Trophoblast cell (in vitro differentiated cells and primary cell): ENCODE data around the gene SLC22A1.

Experiments
- DNase-seq, 2 donors: peaks; one replicate each; pipeline ENCODE4 v3.0.0-alpha.2; 2016
- H2AFZ ChIP-seq: 2 replicates; pipeline ENCODE4 v1.6.1; 2013; ENCODE audit warnings: low read length, moderate library complexity, mild to moderate bottlenecking; ENCODE audit not compliant: insufficient read depth, poor library complexity
- H2AK5ac ChIP-seq: 2 replicates; pipeline ENCODE4 v1.6.1; 2013; ENCODE audit warnings: mild to moderate bottlenecking, low read length
- H2BK120ac ChIP-seq: 2 replicates; pipeline ENCODE4 v1.6.1; 2013; ENCODE audit warnings: low read length, mild to moderate bottlenecking, moderate library complexity; ENCODE audit not compliant: insufficient read depth, poor library complexity
- H2BK12ac ChIP-seq: 2 replicates; pipeline ENCODE4 v1.6.1; 2013; ENCODE audit warnings: mild to moderate bottlenecking, low read length, moderate library complexity
- H2BK5ac ChIP-seq: 2 replicates; pipeline ENCODE4 v1.6.1; 2013; ENCODE audit warnings: low read length, low read depth, moderate library complexity, mild to moderate bottlenecking; ENCODE audit not compliant: poor library complexity
- H3K14ac ChIP-seq: 2 replicates; pipeline ENCODE4 v1.6.1; 2013; ENCODE audit warnings: mild to moderate bottlenecking, low read length
- H3K18ac ChIP-seq: 2 replicates; pipeline ENCODE4 v1.6.1; 2013; ENCODE audit warnings: mild to moderate bottlenecking, low read length
- H3K23ac ChIP-seq: 2 replicates; pipeline ENCODE4 v1.6.1; 2013; ENCODE audit warnings: low read length
- H3K27ac ChIP-seq: 2 replicates; pipeline ENCODE4 v1.5.1; 2013; ENCODE audit warnings: low read depth, mild to moderate bottlenecking, inconsistent platforms, low read length, moderate library complexity
- H3K27me3 ChIP-seq: 2 replicates; pipeline ENCODE4 v1.6.1; 2013; ENCODE audit warnings: inconsistent platforms, mild to moderate bottlenecking, low read length, moderate library complexity; ENCODE audit not compliant: insufficient read depth
- H3K36me3 ChIP-seq, 2 experiments: 1 replicate in 1 of 2; 2 replicates in 1 of 2; pipeline ENCODE4 v1.6.1; 2013; ENCODE audit warnings: low read length in 2 of 2, mild to moderate bottlenecking in 2 of 2, moderate library complexity in 1 of 2; ENCODE audit not compliant: insufficient read depth in 2 of 2, control insufficient read depth in 1 of 2
- H3K4ac ChIP-seq: 2 replicates; pipeline ENCODE4 v1.6.1; 2013; ENCODE audit warnings: low read depth, mild to moderate bottlenecking, low read length, moderate library complexity
- H3K4me1 ChIP-seq, 2 experiments: 1 replicate in 1 of 2; 2 replicates in 1 of 2; pipeline ENCODE4 v1.6.1; 2013; ENCODE audit warnings: low read length in 2 of 2, mild to moderate bottlenecking in 2 of 2, moderate library complexity in 1 of 2; ENCODE audit not compliant: insufficient read depth in 2 of 2, control insufficient read depth in 1 of 2
- H3K4me2 ChIP-seq: 2 replicates; pipeline ENCODE4 v1.6.1; 2013; ENCODE audit warnings: inconsistent platforms, mild to moderate bottlenecking, low read length, moderate library complexity
- H3K4me3 ChIP-seq: 2 replicates; pipeline ENCODE4 v1.5.1; 2013; ENCODE audit warnings: mild to moderate bottlenecking, low read depth, low read length, inconsistent platforms
- H3K79me1 ChIP-seq: one replicate; pipeline ENCODE4 v1.6.1; 2013; ENCODE audit warnings: low read length
- H3K79me2 ChIP-seq: 2 replicates; pipeline ENCODE4 v1.6.1; 2013; ENCODE audit warnings: low read length, mild to moderate bottlenecking; ENCODE audit not compliant: control insufficient read depth, insufficient read depth, poor library complexity
- H3K9ac ChIP-seq: 2 replicates; pipeline ENCODE4 v1.6.1; 2013; ENCODE audit warnings: mild to moderate bottlenecking, low read length
- H3K9me3 ChIP-seq: 2 replicates; pipeline ENCODE4 v1.6.1; 2013; ENCODE audit warnings: low read depth, mild to moderate bottlenecking, control low read depth, inconsistent platforms, low read length; ENCODE audit not compliant: insufficient read depth
- H4K12ac ChIP-seq: 2 replicates; pipeline ENCODE4 v1.6.1; 2013; ENCODE audit warnings: low read depth, mild to moderate bottlenecking, low read length, moderate library complexity
- H4K8ac ChIP-seq: 2 replicates; pipeline ENCODE4 v1.6.1; 2013; ENCODE audit warnings: low read depth, mild to moderate bottlenecking, low read length, moderate library complexity
- H4K91ac ChIP-seq: one replicate; pipeline ENCODE4 v1.6.1; 2013; ENCODE audit warnings: low read depth, mild to moderate bottlenecking, low read length, moderate library complexity
- WGBS: extraction: QIAGEN DNeasy Blood & Tissue Kit; methylation state at CpG from one replicate; pipeline ENCODE4 v1.1.7; 2013; ENCODE audit warnings: missing lambda C conversion rate; ENCODE audit not compliant: insufficient read length, insufficient coverage; ENCODE audit errors: extremely low coverage; 5-methylcytosine and 5-hydroxymethylcytosine counted together

SLC22A1 gene

GRCh38 chr6:160160450-160160849, 38.8 kb downstream of the SLC22A1 start:
- H3K4me1 ChIP-seq: no peaks in the 10 kb centered on the region
- DNase-seq: no peak
- H4K91ac ChIP-seq: no peak overlapping the region
- no peaks in the 10 kb centered on the region for H3K27me3 ChIP-seq
- H2BK5ac ChIP-seq: no peak overlapping the region
- H2AFZ ChIP-seq: no peak overlapping the region
- H3K36me3 ChIP-seq: no peaks in the 10 kb centered on the region
- H3K4me2 ChIP-seq: no peak overlapping the region
- H3K9me3 ChIP-seq: no peaks in the 10 kb centered on the region
- H2AK5ac ChIP-seq: no peak overlapping the region
- H3K9ac ChIP-seq: no peak overlapping the region
- H2BK12ac ChIP-seq: no peak overlapping the region
- H3K79me1 ChIP-seq: no peaks in the 10 kb centered on the region
- H3K4ac ChIP-seq: no peak overlapping the region
- H3K18ac ChIP-seq: no peak overlapping the region
- H3K23ac ChIP-seq: no peak overlapping the region
- no peak overlapping the region for H4K12ac ChIP-seq
- H3K14ac ChIP-seq: no peak overlapping the region
- WGBS: no CpG with 5 or more reads among the region's 6 CpGs
- no peak overlapping the region for H4K8ac ChIP-seq
- no peak overlapping the region for H2BK120ac ChIP-seq
- H3K4me3 ChIP-seq: no peak overlapping the region
- H3K79me2 ChIP-seq: no peaks in the 10 kb centered on the region
- no peak overlapping the region for H3K27ac ChIP-seq

- Histone ChIP-seq H3K36me3 (no peaks in the 10 kb centered on the region), H4K91ac (no peak overlapping the region), H3K27ac (no peak overlapping the region), H3K9me3 (no peaks in the 10 kb centered on the region), H3K27me3 (no peaks in the 10 kb centered on the region), H3K79me2 (no peaks in the 10 kb centered on the region), H3K14ac (no peak overlapping the region), H3K4me3 (no peak overlapping the region), H3K4me2 (no peak overlapping the region), H2AFZ (no peak overlapping the region), H3K4ac (no peak overlapping the region), H3K79me1 (no peaks in the 10 kb centered on the region), H4K8ac (no peak overlapping the region), H2BK5ac (no peak overlapping the region), H2BK120ac (no peak overlapping the region), H3K4me1 (no peaks in the 10 kb centered on the region), H2AK5ac (no peak overlapping the region), H3K9ac (no peak overlapping the region), H3K18ac (no peak overlapping the region), H3K23ac (no peak overlapping the region), H2BK12ac (no peak overlapping the region), H4K12ac (no peak overlapping the region)
- DNase-seq: no peak
- WGBS: no CpG with 5 or more reads among the region's 15 CpGs
Measured at GRCh38 chr6:160160929-160161646, 39.5 kb downstream of the SLC22A1 start.

DNA sequence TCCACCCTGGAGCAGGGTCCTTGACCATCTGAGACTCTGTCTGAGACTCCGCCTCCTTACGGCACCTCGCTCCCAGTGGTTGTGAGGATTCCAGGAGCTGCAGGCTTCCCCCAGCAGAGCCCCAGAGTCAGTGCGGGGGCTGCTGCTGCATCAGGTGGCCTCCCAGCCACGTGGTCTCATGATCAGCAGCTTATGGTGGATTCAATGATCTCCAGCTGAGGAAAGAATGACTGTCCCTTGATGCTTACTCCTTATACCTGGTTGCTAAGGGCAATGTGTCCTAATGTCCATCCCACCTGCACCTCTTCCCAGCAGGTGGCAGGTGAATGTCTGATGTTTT, 40.0 kb downstream of the SLC22A1 start:
- H3K27ac ChIP-seq: no peak overlapping the region
- no peaks in the 10 kb centered on the region for H3K4me1 ChIP-seq
- no peak overlapping the region for H3K4me2 ChIP-seq
- H2BK12ac ChIP-seq: no peak overlapping the region
- no peak overlapping the region for H4K12ac ChIP-seq
- H2BK5ac ChIP-seq: no peak overlapping the region
- no peak overlapping the region for H3K23ac ChIP-seq
- no peak overlapping the region for H3K9ac ChIP-seq
- WGBS: no CpG with 5 or more reads among the region's 5 CpGs
- peaks cover 1% of the 10 kb centered on the region for H3K9me3 ChIP-seq
- no peaks in the 10 kb centered on the region for H3K79me2 ChIP-seq
- no peak overlapping the region for H3K4ac ChIP-seq
- H3K27me3 ChIP-seq: no peaks in the 10 kb centered on the region
- H4K8ac ChIP-seq: no peak overlapping the region
- no peak overlapping the region for H2AK5ac ChIP-seq
- no peak overlapping the region for H4K91ac ChIP-seq
- H2BK120ac ChIP-seq: no peak overlapping the region
- H2AFZ ChIP-seq: no peak overlapping the region
- no peak overlapping the region for H3K14ac ChIP-seq
- no peaks in the 10 kb centered on the region for H3K79me1 ChIP-seq
- DNase-seq: no peak
- no peaks in the 10 kb centered on the region for H3K36me3 ChIP-seq
- no peak overlapping the region for H3K4me3 ChIP-seq
- H3K18ac ChIP-seq: no peak overlapping the region

GRCh38 chr6:160162030-160162566, 40.5 kb downstream of the SLC22A1 start:
- no peak overlapping the region for H2AFZ ChIP-seq
- no peak overlapping the region for H3K14ac ChIP-seq
- H2BK12ac ChIP-seq: no peak overlapping the region
- no peak for DNase-seq
- no peak overlapping the region for H3K4me3 ChIP-seq
- no peak overlapping the region for H4K91ac ChIP-seq
- H3K9ac ChIP-seq: no peak overlapping the region
- no CpG with 5 or more reads among the region's 5 CpGs for WGBS
- no peak overlapping the region for H3K23ac ChIP-seq
- H3K4ac ChIP-seq: no peak overlapping the region
- H3K27me3 ChIP-seq: no peaks in the 10 kb centered on the region
- H2AK5ac ChIP-seq: no peak overlapping the region
- H3K4me2 ChIP-seq: no peak overlapping the region
- H3K4me1 ChIP-seq: no peaks in the 10 kb centered on the region
- no peak overlapping the region for H4K12ac ChIP-seq
- no peak overlapping the region for H4K8ac ChIP-seq
- H3K9me3 ChIP-seq: peaks cover 1% of the 10 kb centered on the region
- H3K18ac ChIP-seq: no peak overlapping the region
- no peaks in the 10 kb centered on the region for H3K79me1 ChIP-seq
- H2BK5ac ChIP-seq: no peak overlapping the region
- H3K36me3 ChIP-seq: no peaks in the 10 kb centered on the region
- H3K27ac ChIP-seq: no peak overlapping the region
- H3K79me2 ChIP-seq: no peaks in the 10 kb centered on the region
- H2BK120ac ChIP-seq: no peak overlapping the region
